PFSK-1 (cell line): ENCODE measurements around the gene TRIM17.

ENCODE experiments used
- POLR2AphosphoS5 ChIP-seq: IDR thresholded peaks from 2 replicates; pipeline ENCODE4 v1.6.1; 2012; ENCODE audit warnings: low read depth, mild to moderate bottlenecking, control low read depth, low read length, moderate library complexity
- SIN3A ChIP-seq: IDR thresholded peaks from 2 replicates; pipeline ENCODE4 v1.6.1; 2012; ENCODE audit warnings: mild to moderate bottlenecking, low read length, moderate library complexity, borderline replicate concordance; ENCODE audit not compliant: insufficient read depth
- TAF1 ChIP-seq: IDR thresholded peaks from 2 replicates; pipeline ENCODE4 v1.6.1; 2012; ENCODE audit warnings: low read length, control low read depth, borderline replicate concordance; ENCODE audit not compliant: insufficient read depth
- TF ChIP-seq, protein P1 (sequence below), 2 experiments: IDR thresholded peaks; 2 replicates each; pipeline versions ENCODE4 v1.6.1 to v1.8.0; 2011 to 2012; ENCODE audit warnings: low read depth in 2 of 2, low read length in 2 of 2, control low read depth in 1 of 2, inconsistent platforms in 1 of 2, mild to moderate bottlenecking in 1 of 2, moderate library complexity in 1 of 2; ENCODE audit not compliant: insufficient read depth in 1 of 2

DNA sequence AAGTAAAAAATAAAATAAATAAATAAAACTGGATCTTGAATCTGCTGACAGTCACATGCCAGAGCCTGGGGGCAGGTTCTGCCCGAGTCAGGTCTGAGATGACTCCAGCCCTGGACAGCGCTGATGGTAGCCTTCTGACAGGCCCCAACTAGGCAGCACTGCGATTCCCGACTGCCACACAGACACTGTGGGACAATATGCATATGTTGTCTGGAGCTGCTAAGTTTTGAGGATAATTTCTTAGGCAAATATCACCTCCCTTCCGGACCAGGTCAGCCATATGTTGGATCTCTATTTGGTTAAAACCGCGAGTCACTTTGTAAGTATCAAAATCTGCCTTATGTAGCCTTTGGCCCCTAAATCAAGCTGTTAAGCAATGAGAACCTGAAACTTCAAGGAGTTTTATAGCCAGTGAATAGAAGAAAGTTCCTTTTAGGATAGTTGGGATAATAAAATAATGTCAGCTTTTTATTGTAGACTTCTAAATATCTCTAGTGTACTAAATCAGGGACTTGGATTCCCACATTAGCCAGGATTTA, 20.8 kb upstream of the TRIM17 start:
- no peak for TF ChIP-seq POLR2AphosphoS5
- TF ChIP-seq SIN3A = no peak
- no peak for TF ChIP-seq TAF1
- TF ChIP-seq, protein P1, sequence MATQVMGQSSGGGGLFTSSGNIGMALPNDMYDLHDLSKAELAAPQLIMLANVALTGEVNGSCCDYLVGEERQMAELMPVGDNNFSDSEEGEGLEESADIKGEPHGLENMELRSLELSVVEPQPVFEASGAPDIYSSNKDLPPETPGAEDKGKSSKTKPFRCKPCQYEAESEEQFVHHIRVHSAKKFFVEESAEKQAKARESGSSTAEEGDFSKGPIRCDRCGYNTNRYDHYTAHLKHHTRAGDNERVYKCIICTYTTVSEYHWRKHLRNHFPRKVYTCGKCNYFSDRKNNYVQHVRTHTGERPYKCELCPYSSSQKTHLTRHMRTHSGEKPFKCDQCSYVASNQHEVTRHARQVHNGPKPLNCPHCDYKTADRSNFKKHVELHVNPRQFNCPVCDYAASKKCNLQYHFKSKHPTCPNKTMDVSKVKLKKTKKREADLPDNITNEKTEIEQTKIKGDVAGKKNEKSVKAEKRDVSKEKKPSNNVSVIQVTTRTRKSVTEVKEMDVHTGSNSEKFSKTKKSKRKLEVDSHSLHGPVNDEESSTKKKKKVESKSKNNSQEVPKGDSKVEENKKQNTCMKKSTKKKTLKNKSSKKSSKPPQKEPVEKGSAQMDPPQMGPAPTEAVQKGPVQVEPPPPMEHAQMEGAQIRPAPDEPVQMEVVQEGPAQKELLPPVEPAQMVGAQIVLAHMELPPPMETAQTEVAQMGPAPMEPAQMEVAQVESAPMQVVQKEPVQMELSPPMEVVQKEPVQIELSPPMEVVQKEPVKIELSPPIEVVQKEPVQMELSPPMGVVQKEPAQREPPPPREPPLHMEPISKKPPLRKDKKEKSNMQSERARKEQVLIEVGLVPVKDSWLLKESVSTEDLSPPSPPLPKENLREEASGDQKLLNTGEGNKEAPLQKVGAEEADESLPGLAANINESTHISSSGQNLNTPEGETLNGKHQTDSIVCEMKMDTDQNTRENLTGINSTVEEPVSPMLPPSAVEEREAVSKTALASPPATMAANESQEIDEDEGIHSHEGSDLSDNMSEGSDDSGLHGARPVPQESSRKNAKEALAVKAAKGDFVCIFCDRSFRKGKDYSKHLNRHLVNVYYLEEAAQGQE (IDR thresholded peaks at IDR 0.05; ENCODE audit: insufficient read depth in 1 of 2, low read depth in 2 of 2, low read length in 2 of 2) = no peak
